Iris pigment epithelial cell (primary cell): Measurements from ENCODE around the gene BEND4.
"Not testable (repeated sequence)": the region's sequence is repeated elsewhere in the genome, so short reads cannot be mapped to it uniquely, and the experiment has no call there.

Experiments used
- DNase-seq: peaks from one replicate; pipeline ENCODE4 v3.0.0-alpha.2; 2011; ENCODE audit warnings: low read depth

BEND4 gene

DNA sequence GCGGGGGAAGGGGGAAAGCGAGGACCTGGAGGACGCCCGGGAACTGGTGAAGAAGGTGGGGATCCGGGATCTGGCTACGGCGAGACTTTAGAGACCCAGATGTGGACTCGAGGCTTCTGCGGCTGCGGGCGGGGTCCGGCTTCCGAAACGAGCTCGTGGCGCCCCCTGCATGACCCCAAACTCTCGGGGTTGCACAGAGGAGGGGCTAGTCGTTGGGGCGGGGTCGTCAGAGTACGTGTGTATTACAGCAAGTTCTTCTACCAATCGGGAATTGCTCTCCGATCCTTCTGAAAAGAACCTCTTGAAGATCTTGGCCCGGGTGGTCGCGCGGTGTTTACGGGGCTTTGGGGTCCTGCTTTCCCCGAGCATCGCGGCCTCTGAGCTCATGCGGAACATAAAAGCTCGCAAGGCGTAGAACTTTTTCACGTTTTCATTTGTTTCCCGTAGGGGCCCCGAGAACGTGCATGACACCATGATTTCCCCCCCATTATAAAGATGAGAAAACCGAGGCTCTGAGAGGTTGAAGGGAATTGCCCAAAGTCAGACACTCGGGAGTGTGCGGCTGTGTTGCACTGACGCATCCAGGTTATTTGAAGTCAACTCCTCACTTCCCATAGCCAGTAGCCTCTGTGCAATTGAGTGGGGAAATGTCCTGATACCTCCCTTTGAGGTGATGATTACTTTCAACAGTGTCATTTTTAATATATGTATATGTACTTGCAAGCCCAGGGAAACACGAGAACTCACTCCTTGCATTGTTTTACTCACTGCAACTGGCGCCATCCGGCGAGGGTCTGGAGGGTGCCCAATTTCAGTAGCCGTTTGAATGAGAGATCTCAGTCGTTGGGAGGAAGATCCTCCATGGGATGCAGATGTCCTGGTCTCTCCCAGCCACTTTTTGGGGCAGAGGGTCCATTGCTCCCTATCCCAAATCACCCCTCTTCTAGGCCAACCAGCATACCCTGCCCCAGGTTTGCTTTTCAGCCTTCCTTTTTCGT lies at the start of gene BEND4:
TSS of gene BEND4 (minus strand) at position 149 of the 998 bp plus-strand sequence. CDS start 512 bp downstream, outside the sequence.
- no peak for DNase-seq

DNA sequence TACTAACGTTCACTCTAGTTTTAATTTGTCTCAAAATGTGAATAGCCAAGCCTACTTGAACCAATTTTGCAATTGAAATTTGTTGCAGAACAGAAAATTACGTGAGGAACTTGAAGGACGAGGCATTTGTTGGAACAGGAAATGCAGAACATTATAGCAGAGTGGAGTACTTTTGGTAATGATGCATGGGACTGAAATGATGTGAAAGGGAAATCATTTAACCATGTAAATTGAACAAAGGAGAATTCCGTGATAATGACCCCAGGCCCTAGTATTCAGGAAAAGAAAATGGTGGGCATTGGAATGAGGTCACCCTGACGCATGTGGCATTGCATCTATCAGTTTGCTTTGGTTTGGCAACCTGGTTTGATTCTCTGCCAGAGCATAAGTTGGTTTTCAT lies 44.9 kb upstream of the BEND4 start:
- DNase-seq: no peak

DNA sequence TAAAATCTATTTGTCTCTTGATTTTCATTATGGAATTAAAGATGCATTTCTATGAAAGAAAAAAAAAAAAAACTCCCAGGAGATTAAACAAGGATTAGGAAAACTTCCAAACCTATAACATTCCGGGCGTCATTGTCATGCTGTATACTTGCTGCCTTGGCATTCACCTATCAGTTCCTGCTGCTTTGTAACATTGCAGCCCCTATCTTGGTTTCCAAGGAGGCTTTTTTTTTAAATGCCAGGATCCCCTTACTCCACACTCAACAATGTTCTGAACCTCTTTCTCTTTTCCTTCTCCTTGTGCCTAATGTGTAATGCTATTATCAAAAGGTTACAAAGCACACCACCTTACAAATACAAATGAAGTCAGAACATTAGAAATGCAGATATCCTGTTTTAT lies 20.5 kb upstream of the BEND4 start:
- DNase-seq: no peak

DNA sequence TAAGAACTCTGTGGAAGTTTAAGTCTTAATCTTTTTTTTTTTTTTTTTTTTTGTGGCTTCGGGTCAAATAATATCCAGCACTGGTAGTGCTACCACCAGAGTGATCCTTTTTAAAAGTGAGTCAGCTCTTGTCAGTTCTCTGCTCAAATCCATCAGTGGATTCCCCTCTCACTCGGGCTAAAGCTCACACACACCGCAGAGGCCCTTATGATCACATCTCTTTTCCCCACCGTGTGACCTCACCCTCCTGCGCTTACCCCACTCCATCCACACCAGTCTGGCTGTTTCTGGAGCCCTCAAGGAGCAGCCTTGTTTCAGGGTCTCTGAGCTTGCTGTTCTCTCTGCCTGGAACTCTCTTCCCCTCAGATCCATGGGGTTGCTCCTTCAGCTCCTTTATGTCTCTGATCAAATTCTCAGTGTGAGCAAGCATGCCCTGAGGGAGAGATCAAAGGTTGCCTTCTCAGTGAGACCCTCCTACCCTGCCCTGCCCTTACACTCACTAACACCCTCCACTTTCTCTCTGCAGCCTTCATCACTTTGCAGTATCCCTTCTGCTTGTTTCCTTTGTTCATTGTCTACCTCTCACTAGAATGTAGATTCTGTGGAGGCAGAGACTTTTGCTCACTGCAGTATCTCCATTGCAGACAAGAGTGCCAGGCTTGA lies 19.8 kb upstream of the BEND4 start:
- no peak for DNase-seq

DNA sequence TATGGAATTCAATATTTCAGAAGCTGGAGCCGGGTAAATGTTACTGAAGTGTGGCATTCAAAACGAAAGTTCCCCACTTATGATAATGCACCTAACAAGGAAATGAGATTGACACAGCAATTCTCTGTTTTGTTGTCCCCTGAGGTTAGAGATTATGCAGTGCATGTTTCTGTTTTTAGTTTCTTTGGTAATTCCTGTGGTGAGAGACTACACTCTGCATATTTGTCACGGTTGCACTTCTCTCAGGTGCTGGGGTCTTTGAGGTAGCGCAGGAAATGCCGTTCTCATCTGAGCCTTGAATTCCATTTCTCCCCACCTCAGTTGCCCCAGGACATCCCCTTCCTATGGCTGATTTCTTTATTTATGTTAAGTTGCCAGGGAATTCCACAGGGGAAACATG lies 15.3 kb upstream of the BEND4 start:
- no peak for DNase-seq

DNA sequence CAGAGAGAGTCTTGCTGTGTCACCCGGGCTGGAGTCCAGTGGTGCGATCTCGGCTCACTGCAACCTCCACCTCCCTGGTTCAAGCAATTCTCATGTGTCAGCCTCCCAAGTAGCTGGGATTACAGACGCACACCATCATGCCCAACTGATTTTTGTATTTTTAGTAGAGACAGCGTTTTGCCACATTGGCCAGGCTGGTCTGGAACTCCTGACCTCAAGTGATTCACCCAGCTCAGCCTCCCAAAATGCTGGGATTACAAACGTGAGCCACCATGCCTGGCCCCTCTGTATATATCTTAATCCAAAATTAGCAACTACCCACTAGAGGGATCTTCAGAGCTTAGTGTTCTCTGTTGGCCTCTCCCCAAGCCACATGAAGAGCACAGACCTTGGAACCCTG lies 13.7 kb upstream of the BEND4 start:
- DNase-seq: not testable (repeated sequence)

DNA sequence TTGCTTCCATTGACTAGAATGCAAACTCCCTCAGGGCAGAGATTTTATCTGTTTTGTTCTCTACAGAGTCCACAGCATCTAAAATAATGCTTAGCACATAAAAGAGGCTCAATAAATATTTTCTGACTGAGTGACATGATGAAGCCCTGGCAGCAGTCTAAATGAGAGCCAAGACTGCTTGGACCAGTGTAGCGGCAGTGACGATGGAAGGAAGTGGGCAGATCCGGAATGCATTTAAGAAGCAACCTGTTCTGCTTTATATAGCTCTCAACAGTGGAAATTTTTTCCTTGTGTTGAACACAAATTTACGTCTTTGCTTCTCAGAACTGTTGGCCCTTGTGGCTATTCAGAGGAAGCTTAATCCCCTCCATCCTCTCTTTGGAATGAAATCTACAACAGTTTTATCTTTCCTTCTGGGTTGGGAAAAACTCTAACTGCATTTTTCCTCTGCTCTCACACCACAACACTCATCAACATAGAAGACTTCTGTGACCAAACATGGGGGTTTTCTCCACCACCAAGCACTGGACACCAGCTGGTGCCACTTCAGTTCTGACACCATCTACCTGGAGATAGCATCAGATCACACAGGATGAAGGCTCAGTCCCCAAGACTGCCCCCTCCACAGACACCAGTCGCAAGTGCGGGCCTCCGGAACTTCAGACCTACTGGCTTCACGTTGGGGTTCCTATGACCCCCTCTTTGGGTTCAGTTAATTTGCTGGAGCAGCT lies 7.0 kb upstream of the BEND4 start:
- DNase-seq: no peak

DNA sequence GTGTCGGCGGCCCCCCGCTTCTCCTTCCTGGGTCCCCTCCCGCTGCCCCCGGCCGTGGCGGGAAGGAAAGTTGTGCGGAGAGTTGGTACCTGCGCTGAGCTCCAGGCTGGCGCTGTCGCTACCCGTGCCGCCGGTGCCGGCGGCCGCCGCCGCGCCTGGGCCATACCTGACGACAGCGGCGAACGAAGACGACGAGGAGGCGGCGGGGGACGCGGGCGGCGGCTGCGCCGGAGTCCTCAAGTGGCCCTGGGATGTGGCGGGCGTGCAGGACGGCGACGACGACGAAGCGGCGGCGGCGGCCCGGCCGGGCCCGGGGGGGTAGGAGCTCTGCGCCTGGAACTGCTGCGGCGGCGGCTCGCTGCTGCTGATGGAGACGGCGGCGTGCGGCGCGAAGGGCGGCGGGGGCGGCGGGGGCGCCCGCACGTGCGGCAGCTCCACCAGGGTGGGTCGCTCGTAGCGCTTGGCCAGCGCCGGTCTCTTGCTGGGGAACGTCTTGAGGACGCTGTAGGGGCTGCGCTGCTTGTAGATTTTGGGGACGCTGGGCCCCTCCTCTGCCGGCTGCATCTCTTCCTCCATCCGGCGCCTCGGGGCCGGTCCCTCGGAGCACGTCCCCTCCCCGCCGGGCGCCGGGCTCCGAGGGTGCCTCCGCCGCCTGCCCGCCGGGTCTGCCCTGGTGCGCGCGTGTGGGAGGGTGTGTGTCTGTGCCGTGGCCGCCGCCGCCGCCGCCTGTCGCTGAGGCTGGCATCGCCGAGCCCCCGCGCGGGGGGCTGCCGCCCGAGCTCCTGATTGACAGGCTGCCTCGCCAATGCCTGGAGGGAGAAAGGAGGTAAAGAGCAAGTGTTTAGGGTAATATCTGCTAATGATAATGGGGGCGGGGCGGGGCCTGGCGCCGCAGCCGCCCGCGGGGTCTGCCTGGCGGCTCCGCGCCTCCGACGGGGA lies 618 bp downstream of the BEND4 start:
- no peak for DNase-seq

DNA sequence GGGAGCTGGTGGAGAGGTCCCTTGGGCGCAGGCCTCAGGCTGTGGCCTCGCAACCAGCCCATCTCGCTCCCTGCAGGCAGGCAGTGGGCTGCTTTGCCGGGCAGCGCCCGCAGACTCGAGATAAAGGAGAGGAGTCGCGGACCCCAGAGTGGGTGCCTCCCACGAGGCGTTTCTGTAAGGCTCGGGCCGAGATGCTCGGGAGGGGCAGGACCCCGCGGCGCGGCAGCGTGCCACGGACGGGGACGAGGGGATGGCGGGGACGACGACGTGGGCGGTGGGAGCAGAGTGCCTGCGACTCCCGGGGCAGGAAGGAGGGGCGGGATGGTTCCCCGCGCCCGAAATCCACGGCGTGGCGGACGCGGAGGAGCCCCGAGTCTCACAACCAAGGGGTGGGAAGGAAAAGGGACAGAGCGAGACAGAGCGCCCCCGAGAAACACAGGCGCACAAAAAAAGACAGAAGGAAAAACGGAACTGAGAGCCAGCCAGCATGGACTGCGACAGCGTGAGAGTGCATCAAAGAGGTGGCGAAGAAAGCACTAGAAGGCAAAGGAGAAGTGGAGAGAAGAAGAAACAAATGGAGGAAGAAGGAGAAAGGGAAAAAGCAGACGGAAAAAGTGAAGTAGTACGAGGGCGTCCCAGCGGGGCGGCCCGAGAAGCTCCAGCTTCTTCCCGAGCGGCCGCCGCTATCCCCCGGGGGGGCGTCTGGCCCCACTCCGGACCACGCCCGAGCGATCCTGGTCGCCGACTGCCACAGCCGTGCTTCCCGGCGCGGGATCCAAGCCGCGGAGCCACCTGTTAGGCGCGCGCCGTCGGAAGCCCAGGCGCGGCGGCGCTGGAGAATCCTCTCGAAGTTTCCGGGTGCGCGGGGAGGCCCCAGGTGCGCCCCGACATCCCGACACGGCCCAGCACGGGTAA lies 1.5 kb downstream of the BEND4 start:
- no peak for DNase-seq

DNA sequence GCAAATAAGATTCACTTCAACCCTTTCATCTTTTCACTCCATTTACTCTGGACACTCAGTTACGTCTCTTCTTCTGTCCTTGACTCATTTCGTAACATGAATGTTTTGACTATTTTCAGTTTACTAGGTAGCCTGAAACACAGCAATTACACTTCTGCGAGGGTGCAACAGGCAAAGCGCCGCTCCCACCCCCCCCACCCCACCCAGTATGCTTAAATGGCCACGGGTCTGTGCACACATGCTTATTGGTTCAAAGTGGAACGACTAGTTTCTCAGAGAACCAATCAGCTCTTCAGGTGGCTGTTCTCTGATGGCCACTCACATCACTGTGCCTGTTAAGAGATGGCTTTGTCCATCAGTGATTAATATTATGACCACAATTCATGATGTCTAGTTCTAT lies 3.5 kb downstream of the BEND4 start:
- DNase-seq: no peak

DNA sequence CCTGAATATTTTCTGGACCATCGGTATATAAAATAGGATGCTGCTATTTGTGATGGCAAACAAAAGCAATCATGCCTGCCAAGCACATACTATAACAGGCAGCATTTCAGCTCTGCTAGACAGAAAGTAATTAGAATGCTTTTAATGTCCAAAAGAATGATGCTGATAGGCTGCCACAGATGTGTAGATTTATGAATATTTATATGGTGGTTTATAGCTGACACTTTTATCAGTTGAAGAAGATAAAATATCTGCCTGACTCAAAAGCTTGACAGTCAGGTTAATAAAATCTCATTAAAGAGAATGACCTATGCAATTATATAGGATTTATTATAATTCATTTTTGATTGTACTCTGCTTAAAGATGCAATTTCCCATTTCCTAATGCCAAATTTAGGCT lies 4.0 kb downstream of the BEND4 start:
- DNase-seq: no peak

DNA sequence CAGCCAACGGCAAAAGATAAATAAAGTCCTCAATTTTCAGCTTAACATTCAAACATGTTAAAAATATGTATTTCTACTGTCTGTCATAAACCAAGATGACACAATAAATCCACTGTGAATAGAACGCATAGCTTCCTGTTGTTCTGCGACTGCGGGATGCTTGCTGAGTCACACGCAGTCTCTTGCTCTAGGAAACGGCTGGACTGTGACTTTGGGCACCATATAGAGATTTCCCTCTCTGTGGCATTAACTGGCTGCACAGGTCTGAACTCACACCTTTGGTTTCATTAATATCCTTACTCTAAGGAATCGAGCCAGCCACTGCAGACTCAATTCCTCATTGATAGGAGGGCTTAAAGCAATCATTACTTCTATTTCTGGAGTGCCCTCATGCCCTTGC lies 8.4 kb downstream of the BEND4 start:
- DNase-seq: no peak

DNA sequence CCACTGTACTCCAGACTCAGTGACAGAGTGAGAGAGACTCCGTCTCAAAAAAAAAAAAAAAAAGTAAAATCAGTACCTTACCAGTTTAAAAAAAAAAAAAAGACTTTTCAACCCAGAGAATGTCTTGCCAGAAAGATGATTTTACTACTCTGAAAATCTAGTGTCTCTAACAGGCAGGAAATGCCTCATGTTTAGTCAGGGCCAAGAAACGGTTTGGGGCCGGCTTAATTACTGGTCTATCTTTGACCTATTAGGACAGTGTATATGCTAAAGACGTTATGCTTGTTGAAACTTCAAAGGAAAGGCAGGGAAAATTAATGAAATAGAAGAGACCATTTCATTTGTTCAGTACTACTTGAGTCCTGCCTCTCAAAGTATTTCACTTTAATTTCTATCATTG lies 9.9 kb downstream of the BEND4 start:
- DNase-seq: no peak

DNA sequence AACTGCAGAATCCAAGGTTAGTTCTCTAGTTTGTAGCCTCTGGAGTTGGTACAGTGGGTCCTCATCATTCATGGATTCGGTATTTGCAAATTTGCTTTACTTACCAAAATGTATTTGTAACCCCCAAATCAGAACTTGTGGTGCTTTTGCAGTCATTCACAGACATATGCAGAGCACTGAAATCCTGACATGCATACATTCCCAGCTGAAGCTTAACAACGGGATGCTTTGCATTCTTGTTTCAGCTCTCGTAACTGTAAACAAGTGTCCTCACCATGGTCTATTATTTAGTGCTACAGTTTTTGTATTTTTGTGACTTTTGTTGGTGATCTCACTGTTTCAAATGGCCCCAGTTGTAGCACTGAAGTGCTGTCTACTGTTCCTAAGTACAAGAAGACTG lies 16.1 kb downstream of the BEND4 start:
- DNase-seq: no peak

DNA sequence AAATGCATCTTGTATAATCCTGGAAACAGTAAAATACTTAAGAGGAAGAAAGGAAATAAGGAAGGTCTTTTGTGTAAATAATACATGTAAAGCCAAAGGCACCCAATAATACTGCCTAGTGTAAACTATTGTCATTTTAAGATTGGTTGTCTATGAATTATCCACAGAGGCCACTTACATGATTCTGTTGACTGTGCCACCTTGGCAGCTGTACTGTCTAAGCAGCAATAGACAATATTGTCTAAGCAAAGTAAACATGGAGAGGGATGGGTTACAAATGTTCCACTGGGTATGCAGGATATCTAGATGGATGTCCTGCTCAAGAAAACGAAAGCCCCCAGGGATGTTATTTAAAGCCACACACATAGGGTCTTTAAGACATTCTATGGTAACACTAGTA lies 19.4 kb downstream of the BEND4 start:
- DNase-seq: no peak

DNA sequence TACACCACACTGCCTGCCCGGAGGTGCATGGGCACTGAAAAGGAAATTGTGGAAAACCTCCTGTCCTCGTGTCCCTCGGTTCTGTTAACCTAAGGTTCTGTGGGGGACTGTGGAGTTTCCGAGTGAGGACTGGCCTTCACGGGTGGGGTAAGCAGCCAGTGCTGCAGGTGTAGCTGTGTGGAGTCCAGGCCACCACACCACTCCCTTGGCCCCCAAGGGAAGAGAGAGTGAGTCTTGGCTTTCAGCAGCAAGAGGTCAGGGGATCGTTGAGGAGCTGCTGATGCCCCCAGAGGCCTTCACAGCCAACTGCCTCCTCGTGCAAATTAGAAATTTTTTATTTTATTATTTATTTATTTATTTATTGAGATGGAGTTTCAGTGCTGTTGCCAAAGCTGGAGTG lies 20.4 kb downstream of the BEND4 start:
- no peak for DNase-seq

DNA sequence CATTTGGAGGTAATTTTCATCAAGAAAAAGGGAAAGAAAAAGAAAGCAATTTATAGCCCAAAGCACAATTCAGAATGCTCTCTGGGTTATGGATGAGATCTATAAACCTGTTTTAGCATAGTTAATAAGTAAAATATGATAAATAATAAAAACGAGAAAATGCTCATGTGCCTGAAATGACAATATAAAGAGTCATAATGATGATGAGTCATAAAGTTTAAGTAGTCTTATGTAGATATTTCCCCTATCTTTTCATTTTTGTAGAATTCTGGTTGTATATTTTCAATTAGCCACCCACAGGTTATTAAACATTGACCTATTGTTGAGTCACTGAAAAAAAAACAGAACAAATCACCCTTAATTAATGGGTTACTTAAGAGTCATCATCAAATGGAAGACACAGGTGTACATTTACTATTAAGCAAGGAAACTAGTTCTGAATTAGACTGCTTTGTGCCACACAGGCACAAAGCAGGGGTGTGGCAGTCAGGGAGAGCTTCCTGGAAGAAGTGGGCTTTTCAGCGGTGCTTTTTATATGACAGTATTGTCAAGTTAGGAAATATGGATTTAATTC lies 29.3 kb downstream of the BEND4 start:
- DNase-seq: no peak

DNA sequence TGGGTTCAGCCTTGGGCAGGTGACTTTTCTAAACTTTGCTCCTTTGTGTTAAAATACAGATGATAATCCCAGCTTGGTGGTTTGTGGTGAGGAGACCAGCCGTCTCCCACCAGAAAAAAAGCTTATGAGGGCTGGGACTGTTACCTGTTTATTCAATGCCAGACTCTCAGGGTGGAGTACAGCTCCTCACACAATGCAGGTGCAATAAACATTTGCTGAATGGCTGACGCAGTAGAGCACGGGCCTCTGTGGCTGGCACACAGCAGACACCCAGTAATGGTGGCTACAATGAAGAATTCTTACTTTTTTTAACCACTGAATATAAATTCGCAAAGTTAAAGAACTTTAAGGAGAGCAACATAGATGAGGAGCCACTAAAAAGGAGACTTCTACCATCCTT lies 30.2 kb downstream of the BEND4 start:
- DNase-seq: no peak

DNA sequence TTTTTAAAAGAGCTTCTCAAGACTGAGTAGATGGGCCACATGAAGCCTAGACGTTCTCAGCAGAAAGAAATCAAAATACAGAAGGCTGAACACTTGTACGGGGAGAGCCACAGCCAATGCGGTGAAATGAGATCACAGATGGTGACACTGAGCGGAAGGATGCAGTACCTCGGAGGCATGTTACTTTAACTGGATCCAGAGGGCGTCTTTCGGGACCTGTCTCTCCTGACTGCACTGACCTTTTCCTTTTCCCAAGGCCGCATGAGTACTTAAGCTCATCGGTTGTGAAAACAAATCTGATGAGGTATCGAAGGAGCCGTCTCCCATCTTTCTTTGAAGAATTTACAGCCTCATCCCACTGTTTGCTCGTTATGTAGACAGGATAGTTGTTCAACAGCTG lies 32.6 kb downstream of the BEND4 start:
- DNase-seq: no peak

DNA sequence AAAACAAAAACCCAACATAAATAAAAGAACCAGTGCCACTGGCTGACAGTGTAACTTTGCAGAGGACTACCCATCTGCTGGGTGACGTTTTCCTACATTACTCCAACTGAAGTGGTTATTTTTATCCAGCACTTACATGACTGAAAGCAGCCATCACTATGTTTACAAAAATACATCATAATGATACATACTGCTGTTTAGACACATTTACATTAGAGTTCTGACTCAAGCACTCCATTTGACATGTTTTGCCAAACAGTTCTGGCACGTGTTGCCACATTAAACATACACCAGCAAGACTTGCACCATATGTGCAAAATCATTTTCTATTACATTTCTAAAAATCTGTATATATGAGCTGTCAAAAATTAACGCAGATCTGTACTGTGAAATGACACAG lies 39.6 kb downstream of the BEND4 start:
- no peak for DNase-seq
